Measurements from ENCODE around the gene ATP10A. TPM values are rescaled to one million over a fixed set of nuclear protein-coding genes. Genes with fewer than 3 reads are reported as not detected.

ATP10A gene
- total RNA-seq, 3 donors from 2014 or later: 6.4 to 17.4 (median 7.2) TPM

DNA sequence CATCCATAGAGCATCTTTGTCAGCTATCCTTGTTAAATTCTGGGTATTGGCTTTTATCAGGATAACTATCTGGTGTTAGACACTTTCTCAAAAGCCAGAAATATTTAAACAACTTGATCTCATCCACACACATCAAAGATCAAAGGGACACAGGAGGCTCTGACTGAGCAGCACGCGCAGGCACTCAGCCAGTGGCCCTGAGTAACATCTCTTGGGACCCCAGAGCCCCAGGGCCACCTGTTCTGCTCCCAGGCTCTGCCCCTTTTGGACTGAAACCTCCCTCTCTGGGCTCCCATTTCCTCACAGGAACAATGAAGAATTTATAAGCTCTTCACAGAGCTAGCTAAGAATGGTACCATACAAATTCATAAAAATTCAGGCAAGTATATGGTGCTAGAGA lies 16.1 kb downstream of the ATP10A start:
- Histone ChIP-seq H3K27ac (no peak overlapping the region), H3K27me3 (no peaks in the 10 kb centered on the region), H3K4me3 (no peak overlapping the region), H3K9me3 (no peaks in the 10 kb centered on the region), H3K4me1 (peaks cover 6 to 7% of the 10 kb centered on the region in 2 donors), H3K36me3 (no peaks in the 10 kb centered on the region)
- no peak for DNase-seq (ENCODE audit: low spot score in 2 of 2)
- intact Hi-C loops (cut with DNase I; ENCODE audit: low total_unique reads): no loop called here
- TF ChIP-seq POLR2AphosphoS5 (IDR thresholded peaks at IDR 0.05) (no peak), CTCF (IDR thresholded peaks at IDR 0.05) (no peak), POLR2A (IDR thresholded peaks at IDR 0.05) (no peak)

DNA sequence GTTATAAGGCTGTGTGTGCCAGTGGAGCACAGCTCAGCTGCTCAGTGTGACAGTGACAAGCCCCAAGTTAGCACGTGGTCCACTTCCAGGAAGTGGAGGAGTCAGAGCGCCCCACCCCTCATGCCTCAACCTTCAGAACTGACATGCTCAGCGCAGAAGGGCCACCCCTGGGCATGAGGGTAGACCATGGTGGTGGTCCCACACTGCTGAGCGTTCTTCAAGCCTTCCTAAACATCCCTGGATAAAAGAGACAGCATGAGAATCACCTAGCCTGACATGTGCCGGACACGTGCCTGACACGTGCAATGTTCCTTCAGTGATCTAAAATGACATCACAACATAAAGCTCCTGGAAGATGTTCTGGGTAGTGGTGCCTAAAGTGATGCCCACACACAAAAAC lies 16.8 kb downstream of the ATP10A start:
- H3K27me3 ChIP-seq: no peaks in the 10 kb centered on the region
- no peaks in the 10 kb centered on the region for H3K36me3 ChIP-seq
- intact Hi-C loops (cut with DNase I; ENCODE audit: low total_unique reads): no loop called here
- no peak for TF ChIP-seq POLR2A (IDR thresholded peaks at IDR 0.05)
- no peak for TF ChIP-seq POLR2AphosphoS5 (IDR thresholded peaks at IDR 0.05)
- no peaks in the 10 kb centered on the region for H3K9me3 ChIP-seq
- H3K4me3 ChIP-seq: no peak overlapping the region
- H3K27ac ChIP-seq: no peak overlapping the region
- DNase-seq (ENCODE audit: low spot score in 2 of 2): no peak
- peaks cover 6 to 7% of the 10 kb centered on the region in 2 donors for H3K4me1 ChIP-seq

GRCh38 chr15:25844981-25845680 lies 18.0 kb downstream of the ATP10A start:
- no peak overlapping the region for H3K27ac ChIP-seq
- DNase-seq (ENCODE audit: low spot score in 2 of 2): no peak
- no peak overlapping the region for H3K4me3 ChIP-seq
- no peaks in the 10 kb centered on the region for H3K36me3 ChIP-seq
- peaks cover 6 to 7% of the 10 kb centered on the region in 2 donors for H3K4me1 ChIP-seq
- no peaks in the 10 kb centered on the region for H3K9me3 ChIP-seq
- TF ChIP-seq CTCF (IDR thresholded peaks at IDR 0.05) (no peak), POLR2A (IDR thresholded peaks at IDR 0.05) (no peak), POLR2AphosphoS5 (IDR thresholded peaks at IDR 0.05) (no peak)
- intact Hi-C loops (cut with DNase I; ENCODE audit: low total_unique reads): no loop called here
- no peaks in the 10 kb centered on the region for H3K27me3 ChIP-seq

DNA sequence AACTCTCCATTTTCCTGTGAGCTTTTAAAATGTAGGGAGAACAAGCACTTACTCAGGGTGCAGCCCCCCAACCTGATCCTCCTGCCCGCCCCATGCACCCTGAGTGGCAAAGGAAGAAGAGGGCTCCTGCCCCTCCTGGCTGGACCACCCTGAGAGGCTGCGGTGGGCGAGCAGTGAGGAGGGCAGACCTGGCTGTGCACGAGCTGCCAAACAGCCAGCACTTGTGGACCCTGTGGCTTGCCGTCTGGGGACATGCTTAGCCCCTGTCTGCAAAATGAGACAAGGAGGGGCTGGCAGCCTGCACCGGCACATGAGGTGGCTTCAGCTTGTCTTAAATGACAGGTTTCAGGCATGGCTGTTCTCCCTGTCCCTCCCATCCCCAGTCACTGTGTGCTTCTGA lies 18.6 kb downstream of the ATP10A start:
- no peaks in the 10 kb centered on the region for H3K36me3 ChIP-seq
- DNase-seq (ENCODE audit: low spot score in 2 of 2): no peak
- H3K4me1 ChIP-seq: peaks cover 6% of the 10 kb centered on the region in 2 donors
- no peak overlapping the region for H3K27ac ChIP-seq
- no peaks in the 10 kb centered on the region for H3K27me3 ChIP-seq
- no peak overlapping the region for H3K4me3 ChIP-seq
- no peaks in the 10 kb centered on the region for H3K9me3 ChIP-seq
- intact Hi-C loops (cut with DNase I; ENCODE audit: low total_unique reads): no loop called here
- TF ChIP-seq POLR2AphosphoS5 (IDR thresholded peaks at IDR 0.05) (no peak), CTCF (IDR thresholded peaks at IDR 0.05) (no peak), POLR2A (IDR thresholded peaks at IDR 0.05) (no peak)

DNA sequence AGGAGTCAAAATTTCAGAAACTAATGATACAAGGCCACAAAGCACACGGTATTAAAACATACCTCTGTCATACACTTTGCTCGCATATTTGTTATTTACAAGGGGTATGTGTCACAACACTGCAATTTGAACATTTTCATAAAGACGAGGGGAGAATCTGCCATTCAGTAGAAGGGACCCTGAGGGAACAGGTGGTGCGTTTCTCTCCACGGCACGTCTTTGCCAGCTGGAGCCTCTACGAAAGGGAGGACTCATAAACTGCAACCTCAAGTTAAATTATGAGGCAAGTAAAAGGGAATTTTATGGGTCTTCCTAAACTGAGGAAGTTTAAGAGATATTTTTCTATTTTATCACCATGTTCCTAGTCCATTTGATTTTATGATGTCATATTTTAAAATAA lies 19.1 kb downstream of the ATP10A start:
- TF ChIP-seq CTCF (IDR thresholded peaks at IDR 0.05) (no peak), POLR2AphosphoS5 (IDR thresholded peaks at IDR 0.05) (no peak), POLR2A (IDR thresholded peaks at IDR 0.05) (no peak)
- Histone ChIP-seq H3K4me3 (no peak overlapping the region), H3K4me1 (peaks cover 2 to 4% of the 10 kb centered on the region in 2 donors), H3K27me3 (no peaks in the 10 kb centered on the region), H3K9me3 (no peaks in the 10 kb centered on the region), H3K36me3 (no peaks in the 10 kb centered on the region), H3K27ac (no peak overlapping the region)
- DNase-seq (ENCODE audit: low spot score in 2 of 2): no peak
- intact Hi-C loops (cut with DNase I; ENCODE audit: low total_unique reads): no loop called here
